Cardiac septum (tissue), 1 donor: ENCODE measurements around the gene TFDP1. TPM values are rescaled to one million over a fixed set of nuclear protein-coding genes. Genes with fewer than 3 reads are reported as not detected.
"Not testable (repeated sequence)": the region's sequence is repeated elsewhere in the genome, so short reads cannot be mapped to it uniquely, and the experiment has no call there.

Experiments
- DNase-seq: peaks from one replicate; pipeline ENCODE4 v3.0.0-alpha.2; 2020; ENCODE audit warnings: low spot score
- intact Hi-C: fragments of 100-400 bp; cut with DNase I; formaldehyde crosslinking; loops from one replicate; pipeline ENCODE4 v1.14.0; 2022
- total RNA-seq: library from RNA; stranded (reverse); fragmentation: NEBNext Ultra II Directional; extraction: Animal tissue kit (Norgen Biotek cat#: 25700); gene quantifications from one replicate; pipeline ENCODE4 v1.2.1, GENCODE V29; 2021
- donor health status: DM: no; HTN: no; CAD: no.

The TFDP1 gene
- total RNA-seq, 1 donor from 2014 or later: 38.8 TPM

DNA sequence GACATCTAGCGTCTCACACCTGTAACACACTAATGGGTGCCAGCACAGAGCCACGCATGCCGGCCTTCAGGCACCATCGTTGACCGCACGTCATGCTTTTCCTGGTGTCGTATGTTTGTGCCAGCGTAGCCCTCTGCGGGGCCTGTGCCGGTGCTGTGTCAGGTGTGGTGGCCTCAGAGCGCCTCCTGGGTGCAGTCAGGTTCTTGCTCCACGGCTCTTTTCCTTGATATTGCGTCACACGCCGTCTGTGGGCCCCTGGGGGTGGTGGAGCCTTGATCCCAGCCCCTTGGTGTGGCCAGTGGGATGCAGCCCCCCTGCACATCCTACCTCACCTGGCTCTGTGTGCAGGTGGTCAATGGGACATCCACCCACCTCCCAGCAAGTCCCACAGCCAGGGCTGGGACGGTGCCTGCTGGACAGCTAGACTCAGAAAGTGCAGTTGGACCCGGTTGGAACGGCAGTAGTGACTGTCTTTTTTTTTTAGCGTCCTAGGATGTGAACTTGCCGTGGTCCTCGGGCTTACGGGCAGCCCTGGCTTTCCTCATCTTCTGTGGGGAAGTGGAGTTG, 24.5 kb downstream of the TFDP1 start:
- intact Hi-C loops: no loop called here
- DNase-seq: no peak

DNA sequence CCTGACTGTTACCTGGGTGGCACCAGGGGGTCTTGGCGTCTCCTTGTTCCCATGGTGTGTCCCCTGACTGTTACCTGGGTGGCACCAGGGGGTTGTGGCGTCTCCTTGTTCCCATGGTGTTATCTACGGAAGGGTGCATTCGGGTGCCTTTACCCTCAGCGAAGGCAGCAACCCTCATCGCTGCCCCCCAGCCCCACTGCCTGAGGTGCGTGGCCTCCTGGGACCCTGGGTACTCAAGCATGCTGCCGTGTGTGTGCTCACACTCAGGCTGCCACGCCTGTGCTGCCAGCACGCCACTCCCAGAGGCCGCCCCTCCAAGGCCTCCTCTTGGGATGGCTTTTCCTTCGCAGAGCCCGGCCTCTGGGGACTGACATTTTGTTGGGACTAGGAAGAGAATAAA, 25.1 kb downstream of the TFDP1 start:
- DNase-seq: no peak
- intact Hi-C loops: no loop called here

DNA sequence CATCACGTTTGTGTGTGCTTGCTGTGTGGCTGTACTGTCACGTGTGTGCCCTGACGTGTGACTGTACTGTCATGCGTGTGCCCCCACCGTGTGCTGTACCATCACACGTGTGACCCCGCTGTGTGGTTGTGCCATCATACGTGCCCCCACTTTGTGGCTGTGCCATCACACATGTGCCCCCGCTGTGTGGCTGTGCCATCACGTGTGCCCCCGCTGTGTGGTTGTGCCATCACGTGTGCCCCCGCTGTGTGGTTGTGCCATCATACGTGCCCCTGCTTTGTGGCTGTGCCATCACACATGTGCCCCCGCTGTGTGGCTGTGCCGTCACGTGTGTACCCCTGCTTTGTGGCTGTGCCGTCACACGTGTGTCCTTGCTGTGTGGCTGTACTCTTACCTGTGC, 25.7 kb downstream of the TFDP1 start:
- no peak for DNase-seq

DNA sequence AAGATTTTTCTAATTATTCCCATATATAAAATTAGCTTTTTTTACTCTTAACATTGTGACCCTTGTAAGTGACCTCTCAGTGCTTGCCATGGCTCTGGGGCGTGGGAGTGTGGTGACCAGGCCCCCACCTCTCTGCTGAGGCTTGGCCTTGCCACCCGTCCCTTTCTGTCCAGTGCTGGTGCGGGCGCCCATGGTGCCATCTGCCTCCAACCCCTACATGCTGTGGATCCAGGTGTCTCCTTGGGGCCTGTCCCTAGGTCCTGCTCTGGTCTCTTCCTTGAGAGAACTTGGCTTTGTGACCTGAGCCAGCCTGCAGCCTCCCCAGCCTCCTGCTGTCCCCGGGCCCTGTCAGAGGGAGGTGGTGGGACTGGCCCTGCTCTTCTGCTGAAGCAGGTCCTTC, 27.4 kb downstream of the TFDP1 start:
- no peak for DNase-seq
- intact Hi-C loops: no loop called here

More for the DNA sequence above, 25.7 kb downstream of the TFDP1 start:
- intact Hi-C loops: no loop called here

DNA sequence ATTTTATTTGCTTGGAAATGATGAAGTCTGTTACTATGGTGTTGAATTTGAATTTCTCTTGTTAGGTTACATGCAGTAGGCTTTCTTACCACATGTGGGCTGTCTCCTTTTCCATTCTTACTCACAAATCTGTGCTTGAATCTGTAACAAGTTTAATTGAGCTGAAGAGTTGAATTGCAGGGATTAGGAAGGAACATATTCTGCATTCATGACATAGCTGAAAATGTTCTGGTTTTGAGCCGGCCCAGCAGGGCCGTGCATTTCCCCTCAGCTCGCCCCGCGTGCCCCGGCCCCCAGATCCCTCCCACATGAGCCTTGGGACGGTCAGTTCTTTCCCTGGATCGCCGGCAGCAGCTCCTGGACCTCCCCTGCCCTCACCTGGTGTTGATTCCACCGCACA, 28.1 kb downstream of the TFDP1 start:
- intact Hi-C loops: no loop called here
- DNase-seq: no peak

DNA sequence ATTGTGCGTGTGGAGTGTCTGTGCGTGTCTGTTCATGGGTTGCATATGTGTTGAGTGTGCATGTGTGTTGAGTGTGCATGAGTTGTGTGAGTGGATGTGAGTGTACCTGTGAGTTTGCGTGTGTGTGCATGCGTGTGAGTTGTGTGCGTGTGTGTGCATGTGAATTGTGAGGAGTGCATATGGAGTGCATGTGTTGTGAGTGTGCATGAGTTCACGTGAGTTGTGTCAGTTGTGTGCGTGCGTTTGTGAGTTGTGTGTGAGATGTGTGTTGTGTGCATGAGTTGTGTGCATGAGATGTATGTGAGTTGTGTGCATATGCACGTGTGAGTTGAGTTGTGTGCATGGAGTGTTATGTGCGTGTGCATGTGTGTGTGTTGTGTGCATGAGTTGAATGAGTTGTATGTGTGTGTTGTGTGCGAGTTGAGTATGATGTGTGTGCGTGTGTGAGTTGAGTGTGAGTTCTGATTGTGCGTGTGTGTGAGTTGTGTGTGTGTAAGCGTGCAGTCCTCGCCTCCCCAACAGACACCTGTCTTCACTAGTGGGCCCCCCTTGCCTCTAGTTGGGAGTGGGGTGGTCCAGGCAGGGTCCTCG, 29.3 kb downstream of the TFDP1 start:
- no peak for DNase-seq
- intact Hi-C loops: no loop called here

DNA sequence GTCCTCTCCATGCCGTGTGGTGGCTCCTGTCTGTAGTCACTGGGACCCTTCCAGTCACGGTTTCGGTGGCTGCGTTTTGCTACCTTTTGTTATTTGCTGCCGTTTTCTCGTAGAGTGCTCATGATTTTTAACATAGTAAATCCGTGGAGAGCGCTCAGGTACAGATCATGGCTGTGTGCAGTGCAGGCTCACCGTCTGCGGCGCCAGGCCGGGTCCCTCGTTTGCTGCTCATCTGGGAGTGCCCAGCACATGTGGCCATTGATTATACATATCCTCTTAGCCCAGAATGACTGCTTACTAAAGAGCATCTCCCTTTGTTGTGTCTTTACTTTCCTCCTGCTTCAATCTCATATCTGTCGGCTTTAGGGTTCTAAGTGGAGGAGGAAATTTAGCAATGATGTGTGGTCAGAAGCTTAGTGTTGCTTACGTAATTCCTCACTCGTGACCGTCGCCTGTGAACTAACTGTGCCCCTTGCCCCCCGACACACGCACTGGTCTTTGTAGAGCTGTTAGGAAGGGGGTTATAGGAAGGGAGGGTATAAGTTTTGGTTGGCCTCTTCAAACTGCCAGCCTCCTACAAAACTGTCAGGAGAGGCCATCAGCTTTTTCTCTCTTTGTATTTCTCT, 31.8 kb downstream of the TFDP1 start:
- DNase-seq: no peak

DNA sequence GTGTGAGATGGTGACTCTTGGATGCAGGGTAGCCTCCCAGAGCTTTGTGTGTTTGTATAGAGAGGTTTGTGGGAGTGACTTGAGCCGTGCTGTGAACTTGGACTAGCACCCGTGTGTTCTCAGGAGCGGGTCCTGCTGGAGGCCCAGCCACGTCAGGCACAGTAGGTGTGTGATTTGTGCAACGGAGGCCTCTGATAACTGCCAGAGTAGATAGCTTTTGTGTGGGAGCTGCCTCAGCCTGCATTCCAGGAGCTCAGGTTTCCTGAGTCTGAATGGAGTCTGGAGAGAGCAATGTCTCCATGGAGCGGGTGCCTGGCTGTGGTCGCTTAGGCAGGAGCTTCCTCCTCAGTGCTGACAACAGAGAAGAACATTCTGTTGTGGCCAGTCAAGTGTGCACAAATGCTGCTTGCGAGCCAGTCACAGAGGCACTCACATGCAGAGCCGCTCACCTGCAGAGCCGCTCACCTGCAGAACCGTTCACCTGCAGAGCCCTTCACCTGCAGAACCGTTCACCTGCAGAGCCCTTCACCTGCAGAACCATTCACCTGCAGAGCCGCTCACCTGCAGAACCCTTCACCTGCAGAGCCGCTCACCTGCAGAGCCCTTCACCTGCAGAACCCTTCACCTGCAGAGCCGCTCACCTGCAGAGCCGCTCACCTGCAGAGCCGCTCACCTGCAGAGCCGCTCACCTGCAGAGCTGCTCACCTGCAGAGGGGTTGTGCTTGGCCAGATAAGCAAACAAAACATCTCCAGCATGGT, 32.6 kb downstream of the TFDP1 start:
- intact Hi-C loops: no loop called here
- DNase-seq: no peak

More for the DNA sequence above, 31.8 kb downstream of the TFDP1 start:
- intact Hi-C loops: no loop called here

DNA sequence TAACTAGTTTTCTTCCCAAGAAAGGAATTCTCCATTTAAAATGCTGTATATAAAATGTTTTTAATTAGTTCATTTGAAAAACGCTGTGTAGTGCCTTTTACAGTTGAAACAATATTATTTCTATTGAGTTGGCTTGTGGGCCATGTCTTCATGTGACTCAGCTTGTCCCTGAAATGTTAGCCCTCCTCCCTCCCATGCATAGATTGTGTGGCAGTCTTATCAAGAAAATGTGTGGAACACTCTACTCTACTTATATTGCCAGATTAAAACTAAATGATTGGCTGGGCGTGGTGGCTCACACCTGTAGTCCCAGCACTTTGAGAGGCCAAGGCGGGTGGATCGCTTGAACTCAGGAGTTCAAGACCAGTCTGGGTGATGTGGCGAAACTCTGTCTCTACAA, 33.4 kb downstream of the TFDP1 start:
- DNase-seq: no peak
- intact Hi-C loops: no loop called here

DNA sequence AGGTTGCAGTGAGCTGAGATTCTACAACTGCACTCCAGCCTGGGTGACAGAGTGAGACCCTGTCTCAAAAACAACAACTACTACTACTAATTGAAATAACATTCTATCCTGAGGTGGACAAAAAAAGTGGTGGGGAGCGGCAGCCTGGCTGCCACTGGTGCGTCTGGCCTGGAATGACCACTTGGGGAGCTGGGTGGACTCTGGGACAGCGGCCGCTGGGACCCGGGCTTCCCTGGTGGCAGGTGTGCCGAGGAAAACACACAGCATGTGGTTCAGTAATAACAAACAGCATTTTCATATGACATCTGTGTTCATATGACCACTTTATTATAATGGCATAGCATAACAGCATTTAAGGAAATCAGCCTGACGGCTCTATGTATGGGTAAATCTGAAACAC, 33.9 kb downstream of the TFDP1 start:
- DNase-seq: no peak
- intact Hi-C loops: no loop called here

DNA sequence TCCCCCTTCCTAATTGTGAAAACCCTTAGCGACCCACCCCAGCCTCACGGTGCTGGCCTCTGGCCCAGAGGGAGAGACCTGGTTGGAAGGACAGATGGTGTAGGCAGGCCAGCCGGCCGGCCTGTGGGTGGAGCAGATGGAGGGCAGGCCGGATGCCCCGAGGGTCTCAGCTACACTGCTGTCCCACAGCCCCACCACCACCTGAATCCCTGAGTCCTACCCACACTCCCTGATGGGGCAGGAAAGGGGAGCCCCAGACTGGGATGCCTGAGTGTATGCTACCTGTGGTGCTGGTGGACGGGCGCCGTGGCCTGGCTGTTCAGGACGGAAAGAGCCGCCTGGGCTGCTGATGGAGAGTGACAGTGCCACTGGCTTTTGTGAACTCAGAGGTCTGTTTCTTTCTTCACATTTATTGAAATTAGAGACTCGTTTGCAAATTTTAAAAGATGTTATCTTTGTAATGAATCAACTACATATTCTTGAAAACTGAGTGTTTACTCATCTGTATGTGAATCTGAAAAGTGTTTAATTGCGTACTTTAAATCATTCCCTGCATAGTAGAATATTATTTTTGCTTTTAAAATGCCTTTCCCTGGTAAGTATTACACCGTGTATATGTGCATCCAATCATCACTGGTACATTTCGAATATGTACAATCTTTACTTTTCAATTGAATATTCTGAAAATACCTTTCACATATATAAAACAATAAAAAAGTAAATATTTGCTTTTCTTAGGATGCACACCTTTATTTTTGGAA, 35.7 kb downstream of the TFDP1 start:
- DNase-seq: no peak
- intact Hi-C loops: no loop called here

DNA sequence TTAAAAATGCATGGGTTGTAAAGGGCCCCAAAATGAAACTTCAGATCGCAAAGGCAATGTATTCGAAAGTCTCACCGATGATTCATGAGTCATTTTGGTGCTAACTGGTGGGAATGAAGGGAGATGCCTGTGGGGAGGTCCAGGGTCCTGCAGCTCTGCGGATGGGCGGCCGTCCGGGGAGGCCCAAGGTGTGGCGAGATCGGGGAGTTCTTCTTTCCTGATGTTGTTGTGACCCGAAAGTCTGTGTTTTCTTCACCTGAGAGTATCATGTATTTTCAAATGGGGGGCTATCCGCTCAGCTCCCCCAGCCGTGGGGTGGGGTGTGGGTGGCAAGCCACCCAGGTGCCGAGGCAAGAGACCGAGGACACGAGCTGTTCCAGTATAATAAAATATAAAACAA, 36.5 kb downstream of the TFDP1 start:
- intact Hi-C loops: no loop called here
- peak; percentile 56 for DNase-seq

DNA sequence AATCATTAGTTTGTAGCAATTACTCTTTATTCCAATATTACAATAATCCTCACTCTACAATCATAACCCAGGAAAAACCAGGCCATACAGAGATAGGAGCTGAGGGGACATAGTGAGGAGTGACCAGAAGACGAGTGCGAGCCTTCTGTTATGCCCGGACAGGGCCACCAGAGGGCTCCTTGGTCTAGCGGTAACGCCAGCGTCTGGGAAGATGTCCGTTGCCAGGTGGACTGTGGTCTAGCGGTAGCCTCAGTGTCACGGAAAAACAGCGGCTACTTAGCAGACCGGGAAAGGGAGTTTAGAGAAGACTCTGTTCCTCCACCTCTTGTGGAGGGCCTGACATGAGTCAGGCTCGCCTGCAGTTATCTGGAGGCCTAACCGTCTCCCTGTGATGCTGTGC, 36.9 kb downstream of the TFDP1 start:
- peak; percentile 39 for DNase-seq
- intact Hi-C loops: not testable (repeated sequence)

DNA sequence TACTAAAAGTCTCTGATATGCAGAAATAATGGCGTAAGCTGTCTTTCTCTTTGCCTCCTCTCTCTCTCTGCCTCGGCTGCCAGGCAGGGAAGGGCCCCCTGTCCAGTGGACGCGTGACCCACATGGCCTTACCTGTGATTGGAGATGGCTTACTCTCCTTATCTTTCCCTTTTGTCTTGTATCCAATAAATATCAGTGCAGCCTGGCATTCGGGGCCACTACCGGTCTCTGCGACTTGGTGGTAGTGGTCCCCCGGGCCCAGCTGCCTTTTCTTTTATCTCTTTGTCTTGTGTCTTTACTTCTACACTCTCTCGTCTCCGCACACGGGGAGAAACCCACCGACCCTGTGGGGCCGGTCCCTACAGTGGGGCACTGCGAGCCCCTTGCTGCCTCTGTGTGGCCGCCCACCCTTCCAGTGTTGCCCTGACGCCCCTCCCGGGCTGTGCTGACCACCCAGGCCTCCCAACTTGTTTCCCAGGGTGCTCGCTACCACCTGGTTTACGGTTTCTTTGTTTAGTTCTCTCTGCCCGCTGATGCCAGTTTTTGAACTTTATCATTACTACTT, 37.5 kb downstream of the TFDP1 start:
- DNase-seq: peak; percentile 59
- intact Hi-C loops: not testable (repeated sequence)

DNA sequence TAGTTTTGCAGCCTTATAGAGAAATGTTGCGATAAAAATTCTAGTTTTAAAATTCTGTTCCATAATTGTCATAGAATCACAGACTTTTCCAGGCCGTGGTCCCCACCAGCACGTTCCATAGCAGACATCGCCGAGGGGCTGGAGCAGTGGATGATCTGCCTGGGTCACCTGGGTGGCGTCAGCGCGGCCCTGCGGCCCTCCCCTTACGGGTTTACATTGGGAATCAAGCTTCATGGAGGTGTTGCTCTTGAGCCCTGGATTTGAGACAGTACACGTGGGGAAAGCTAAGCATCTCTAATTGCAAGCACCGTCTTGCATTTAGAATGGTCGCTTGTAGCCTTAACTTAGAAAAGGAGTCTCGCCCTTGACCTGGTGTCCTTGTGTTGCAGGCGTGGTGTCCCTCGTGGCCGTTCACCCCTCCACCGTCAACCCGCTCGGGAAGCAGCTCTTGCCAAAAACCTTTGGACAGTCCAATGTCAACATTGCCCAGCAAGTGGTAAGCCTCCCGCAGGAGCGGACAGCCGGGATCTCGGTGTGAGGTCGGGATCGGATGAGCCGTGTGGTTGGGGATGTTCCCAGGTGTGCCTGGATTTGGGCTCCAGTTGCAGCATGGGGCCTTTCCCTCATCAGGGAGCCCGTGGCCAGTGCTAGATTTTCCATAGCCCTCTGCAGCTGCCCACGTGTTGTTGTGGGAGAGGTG, 38.4 kb downstream of the TFDP1 start:
- intact Hi-C loops: no loop called here
- peak; percentile 53 for DNase-seq

DNA sequence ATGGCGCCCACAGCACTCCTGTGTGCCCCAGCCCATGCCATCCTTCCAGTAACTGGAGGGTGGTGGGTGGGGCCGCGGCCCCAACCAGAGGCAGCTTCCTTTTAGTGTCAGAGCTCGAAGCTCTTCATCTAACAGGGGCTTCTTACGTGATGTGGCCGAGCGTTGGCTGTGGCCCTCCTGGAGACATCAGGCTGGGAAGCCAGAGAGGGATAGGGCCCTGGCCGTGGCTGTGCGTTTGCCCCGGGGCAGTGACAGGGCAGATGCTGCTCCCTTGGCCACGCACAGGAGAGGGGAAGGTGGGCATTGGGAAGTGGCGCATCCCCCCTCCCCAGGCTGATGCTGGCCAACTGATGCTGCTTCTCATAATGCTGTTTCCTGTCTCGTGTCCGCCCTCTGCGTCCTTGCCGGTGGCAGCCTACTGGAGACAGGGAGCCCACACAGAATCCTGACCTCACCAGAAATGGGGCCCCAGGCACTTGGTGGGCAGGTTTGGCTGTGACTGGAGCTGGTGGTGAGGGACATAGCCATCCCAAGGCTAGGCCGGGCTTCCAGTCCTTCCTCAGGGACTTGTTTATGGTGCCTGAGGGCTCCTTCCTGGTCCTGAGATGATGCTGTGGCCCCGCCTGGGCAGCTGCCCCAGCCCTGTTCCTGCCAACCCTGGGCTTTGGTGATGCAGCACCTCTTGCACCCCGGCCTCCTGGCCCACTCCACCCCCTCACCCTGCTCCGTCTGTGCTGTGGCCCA, 39.1 kb downstream of the TFDP1 start:
- DNase-seq: peak; percentile 64
- intact Hi-C loops: no loop called here

DNA sequence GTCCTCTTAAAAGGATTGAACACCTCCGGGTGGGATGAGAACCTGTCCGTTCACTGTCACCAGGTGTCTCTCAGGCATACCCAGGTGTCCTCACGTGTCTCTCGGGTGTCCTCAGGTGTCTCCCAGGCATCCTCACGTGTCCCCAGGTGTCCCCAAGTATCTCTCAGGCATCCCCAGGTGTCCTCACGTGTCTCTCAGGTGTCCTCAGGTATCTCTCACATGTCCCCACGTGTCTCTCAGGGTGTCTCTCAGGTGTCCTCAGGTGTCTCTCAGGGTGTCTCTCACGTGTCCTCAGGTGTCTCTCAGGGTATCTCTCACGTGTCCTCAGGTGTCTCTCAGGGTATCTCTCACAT, 39.7 kb downstream of the TFDP1 start:
- no peak for DNase-seq

DNA sequence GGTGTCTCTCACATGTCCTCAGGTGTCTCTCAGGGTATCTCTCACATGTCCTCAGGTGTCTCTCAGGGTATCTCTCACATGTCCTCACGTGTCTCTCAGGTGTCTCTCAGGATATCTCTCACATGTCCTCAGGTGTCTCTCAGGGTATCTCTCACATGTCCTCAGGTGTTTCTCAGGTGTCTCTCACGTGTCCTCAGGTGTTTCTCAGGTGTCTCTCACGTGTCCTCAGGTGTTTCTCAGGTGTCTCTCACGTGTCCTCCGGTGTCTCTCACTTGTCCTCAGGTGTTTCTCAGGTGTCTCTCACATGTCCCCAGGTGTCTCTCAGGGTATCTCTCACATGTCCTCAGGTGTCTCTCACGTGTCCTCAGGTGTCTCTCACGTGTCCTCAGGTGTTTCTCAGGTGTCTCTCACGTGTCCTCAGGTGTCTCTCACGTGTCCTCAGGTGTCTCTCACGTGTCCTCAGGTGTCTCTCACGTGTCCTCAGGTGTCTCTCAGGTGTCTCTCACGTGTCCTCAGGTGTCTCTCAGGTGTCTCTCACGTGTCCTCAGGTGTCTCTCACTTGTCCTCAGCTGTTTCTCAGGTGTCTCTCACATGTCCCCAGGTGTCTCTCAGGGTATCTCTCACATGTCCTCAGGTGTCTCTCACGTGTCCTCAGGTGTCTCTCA, 40.2 kb downstream of the TFDP1 start:
- intact Hi-C loops: not testable (repeated sequence)
- DNase-seq: peak; percentile 24

More for the DNA sequence above, 39.7 kb downstream of the TFDP1 start:
- intact Hi-C loops: no loop called here
